ENCODE measurements around the gene IGSF10.

Gene IGSF10

GRCh38 chr3:151419806-151420205, 41.1 kb downstream of the IGSF10 start:
- DNase-seq (ENCODE audit: extremely low read depth, low read depth): no peak
- no peak for TF ChIP-seq CTCF (IDR thresholded peaks at IDR 0.05; ENCODE audit: low read depth, low read length)

- TF ChIP-seq CTCF (IDR thresholded peaks at IDR 0.05; ENCODE audit: low read depth, low read length): no peak
- DNase-seq (ENCODE audit: extremely low read depth, low read depth): no peak
These were observed 45.6 kb downstream of the IGSF10 start for GRCh38 chr3:151415289-151415688.

GRCh38 chr3:151412989-151413388, 47.9 kb downstream of the IGSF10 start:
- TF ChIP-seq CTCF (IDR thresholded peaks at IDR 0.05; ENCODE audit: low read depth, low read length): no peak
- DNase-seq (ENCODE audit: extremely low read depth, low read depth): no peak
